H9 (cell line): ENCODE measurements around the gene CACNA2D3. TPM values are rescaled to one million over a fixed set of nuclear protein-coding genes. Genes with fewer than 3 reads are reported as not detected.

Source experiments
- DNase-seq: peaks from one replicate; pipeline ENCODE4 v3.0.0-alpha.2; 2017
- H2AFZ ChIP-seq: one replicate; pipeline ENCODE4 v1.6.1; 2013; ENCODE audit warnings: mild to moderate bottlenecking, low read length, control low read depth, moderate library complexity
- H2AK5ac ChIP-seq: 2 replicates; pipeline ENCODE4 v1.6.1; 2013; ENCODE audit warnings: low read length, control low read depth, mixed read lengths; ENCODE audit not compliant: insufficient read length
- H2BK120ac ChIP-seq: one replicate; pipeline ENCODE4 v1.6.1; 2013; ENCODE audit warnings: low read depth, mild to moderate bottlenecking, low read length, control low read depth, inconsistent platforms; ENCODE audit not compliant: poor library complexity, severe bottlenecking
- H2BK12ac ChIP-seq: 2 replicates; pipeline ENCODE4 v1.6.1; 2013; ENCODE audit warnings: low read length, control low read depth, mixed read lengths, low read depth; ENCODE audit not compliant: insufficient read length
- H2BK15ac ChIP-seq: 2 replicates; pipeline ENCODE4 v1.6.1; 2013; ENCODE audit warnings: low read depth, low read length, control low read depth
- H2BK20ac ChIP-seq: one replicate; pipeline ENCODE4 v1.6.1; 2013; ENCODE audit warnings: low read depth, mild to moderate bottlenecking, low read length, control low read depth, inconsistent platforms; ENCODE audit not compliant: poor library complexity, severe bottlenecking
- H2BK5ac ChIP-seq: 2 replicates; pipeline ENCODE4 v1.6.1; 2013; ENCODE audit warnings: low read length, control low read depth, mixed read lengths; ENCODE audit not compliant: insufficient read length
- H3K14ac ChIP-seq: 2 replicates; pipeline ENCODE4 v1.6.1; 2013; ENCODE audit warnings: low read length, control low read depth; ENCODE audit not compliant: insufficient read depth
- H3K18ac ChIP-seq: 2 replicates; pipeline ENCODE4 v1.6.1; 2013; ENCODE audit warnings: low read depth, mild to moderate bottlenecking, mixed read lengths, low read length, control low read depth; ENCODE audit not compliant: insufficient read length
- H3K23ac ChIP-seq: 2 replicates; pipeline ENCODE4 v1.6.1; 2013; ENCODE audit warnings: low read length, control low read depth, mixed read lengths, low read depth; ENCODE audit not compliant: insufficient read length
- H3K23me2 ChIP-seq: 2 replicates; pipeline ENCODE4 v1.6.1; 2013; ENCODE audit warnings: low read depth, mild to moderate bottlenecking, mixed read lengths, low read length, control low read depth; ENCODE audit not compliant: insufficient read length, poor library complexity, severe bottlenecking
- H3K27ac ChIP-seq: 2 replicates; pipeline ENCODE4 v1.5.1; 2013; ENCODE audit warnings: low read length, control low read depth, mixed read lengths, low read depth; ENCODE audit not compliant: insufficient read length
- H3K27me3 ChIP-seq: 2 replicates; pipeline ENCODE4 v1.6.1; 2013; ENCODE audit warnings: low read length, control low read depth, inconsistent platforms; ENCODE audit not compliant: insufficient read depth
- H3K4ac ChIP-seq: 2 replicates; pipeline ENCODE4 v1.6.1; 2013; ENCODE audit warnings: low read depth, mild to moderate bottlenecking, control low read depth, inconsistent platforms, low read length, moderate library complexity
- H3K4me1 ChIP-seq: 2 replicates; pipeline ENCODE4 v1.6.1; 2013; ENCODE audit warnings: low read length, control low read depth, inconsistent platforms; ENCODE audit not compliant: insufficient read depth
- H3K4me2 ChIP-seq: 2 replicates; pipeline ENCODE4 v1.6.1; 2013; ENCODE audit warnings: low read length, control low read depth, mixed read lengths; ENCODE audit not compliant: insufficient read length, insufficient read depth
- H3K56ac ChIP-seq: 2 replicates; pipeline ENCODE4 v1.6.1; 2013; ENCODE audit warnings: low read depth, mild to moderate bottlenecking, mixed read lengths, low read length, control low read depth; ENCODE audit not compliant: insufficient read length
- H3K79me1 ChIP-seq: 2 replicates; pipeline ENCODE4 v1.6.1; 2013; ENCODE audit warnings: low read depth, mild to moderate bottlenecking, moderate library complexity, low read length, control low read depth, inconsistent platforms; ENCODE audit not compliant: insufficient read depth, poor library complexity, severe bottlenecking
- H3K79me2 ChIP-seq: 2 replicates; pipeline ENCODE4 v1.6.1; 2013; ENCODE audit warnings: low read length, control low read depth, inconsistent platforms; ENCODE audit not compliant: insufficient read depth
- H3K9ac ChIP-seq: 2 replicates; pipeline ENCODE4 v1.6.1; 2013; ENCODE audit warnings: low read length, control low read depth, mixed read lengths; ENCODE audit not compliant: insufficient read length; ENCODE audit errors: extremely low read depth
- H3K9me3 ChIP-seq: one replicate; pipeline ENCODE4 v1.6.1; 2013; ENCODE audit warnings: low read depth, low read length, inconsistent platforms; ENCODE audit not compliant: control insufficient read depth
- H3T11ph ChIP-seq: one replicate; pipeline ENCODE4 v1.6.1; 2013; ENCODE audit warnings: mild to moderate bottlenecking, low read length, control low read depth, inconsistent platforms
- H4K20me1 ChIP-seq: one replicate; pipeline ENCODE4 v1.6.1; 2013; ENCODE audit not compliant: control insufficient read depth, insufficient read length, insufficient read depth
- H4K5ac ChIP-seq: 2 replicates; pipeline ENCODE4 v1.6.1; 2013; ENCODE audit warnings: low read depth, mild to moderate bottlenecking, mixed read lengths, low read length, control low read depth; ENCODE audit not compliant: insufficient read length
- H4K8ac ChIP-seq: replicated peaks from 2 replicates; pipeline ENCODE4 v1.6.1; 2013; ENCODE audit warnings: low read length, control low read depth, mixed read lengths, low read depth; ENCODE audit not compliant: insufficient read length
- H4K91ac ChIP-seq: 2 replicates; pipeline ENCODE4 v1.6.1; 2013; ENCODE audit warnings: low read depth, mild to moderate bottlenecking, moderate library complexity, mixed read lengths, low read length, control low read depth; ENCODE audit not compliant: insufficient read length
- H3K27ac Mint-ChIP-seq, 3 experiments: 2 replicates in 2 of 3; 3 replicates in 1 of 3; pipeline ENCODE4 v1.8.0; 2020 to 2021; ENCODE audit warnings: mixed read lengths in 3 of 3, mild to moderate bottlenecking in 1 of 3, moderate library complexity in 1 of 3
- H3K27me3 Mint-ChIP-seq: 2 replicates; pipeline ENCODE4 v1.8.0; 2021; ENCODE audit warnings: low read depth, mild to moderate bottlenecking, moderate library complexity, mixed read lengths
- H3K36me3 Mint-ChIP-seq, 3 experiments: 2 replicates in 2 of 3; 3 replicates in 1 of 3; pipeline ENCODE4 v1.8.0; 2020 to 2021; ENCODE audit warnings: low read depth in 3 of 3, mixed read lengths in 3 of 3; ENCODE audit not compliant: insufficient read depth in 1 of 3
- H3K4me1 Mint-ChIP-seq, 2 experiments: 2 replicates each; pipeline ENCODE4 v1.8.0; 2020; ENCODE audit warnings: mixed read lengths in 2 of 2
- H3K4me3 Mint-ChIP-seq, 2 experiments: 2 replicates in 1 of 2; 3 replicates in 1 of 2; pipeline ENCODE4 v1.8.0; 2020 to 2021; ENCODE audit warnings: mild to moderate bottlenecking in 2 of 2, mixed read lengths in 2 of 2, moderate library complexity in 1 of 2
- H3K9me3 Mint-ChIP-seq, 2 experiments: 2 replicates in 1 of 2; 3 replicates in 1 of 2; pipeline ENCODE4 v1.8.0; 2020; ENCODE audit warnings: mild to moderate bottlenecking in 2 of 2, mixed read lengths in 2 of 2, moderate library complexity in 1 of 2
- CTCF ChIP-seq: fragments of 200-600 bp; sonication (generic); conservative IDR thresholded peaks from 3 replicates; pipeline ENCODE4 v1.8.0; 2021; ENCODE audit warnings: antibody characterized with exemption, mild to moderate bottlenecking
- WGBS: extraction: QIAGEN DNeasy Blood & Tissue Kit; methylation state at CpG from one replicate; pipeline ENCODE4 v1.1.7; 2013; ENCODE audit warnings: missing lambda C conversion rate, low lambda C conversion rate, mixed read lengths; ENCODE audit not compliant: insufficient read length; ENCODE audit errors: extremely low coverage; 5-methylcytosine and 5-hydroxymethylcytosine counted together
- total RNA-seq: library from RNA; stranded (reverse); gene quantifications from 2 replicates; pipeline ENCODE4 v1.2.1, GENCODE V29; 2021

CACNA2D3 gene
- total RNA-seq, 1 experiment from 2014 or later = 3.2 TPM

GRCh38 chr3:54121414-54122323 lies 683 bp upstream of the CACNA2D3 start:
- peaks cover 33% of the 10 kb centered on the region for H3K27me3 ChIP-seq
- Mint-ChIP-seq H3K4me1 (peaks cover 15 to 25% of the 10 kb centered on the region in 2 experiments), H3K36me3 (peaks cover 0 to under 1% (median 0%) of the 10 kb centered on the region in 3 experiments; a peak in 3 of 7 replicates), H3K27me3 (peaks cover 88% of the 10 kb centered on the region), H3K9me3 (peaks cover under 1% of the 10 kb centered on the region in 2 experiments; a peak in 2 of 5 replicates), H3K4me3 (peak overlapping the region; percentile 64 to 85), H3K27ac (no peak overlapping the region)
- H3K14ac ChIP-seq = no peak overlapping the region; the same call in none of the 2 replicates
- no peak overlapping the region for H3T11ph ChIP-seq
- WGBS = no CpG with 5 or more reads among the region's 107 CpGs
- H4K8ac ChIP-seq = no peak overlapping the region
- no peak overlapping the region for H3K27ac ChIP-seq
- DNase-seq = peak; percentile 54
- no peaks in the 10 kb centered on the region for H3K79me1 ChIP-seq
- H4K5ac ChIP-seq = no peak overlapping the region
- no peak overlapping the region for H3K56ac ChIP-seq
- H3K79me2 ChIP-seq = no peaks in the 10 kb centered on the region
- no peak for TF ChIP-seq CTCF
- no peak overlapping the region for H2AK5ac ChIP-seq
- peaks cover 23% of the 10 kb centered on the region for H3K23me2 ChIP-seq
- no peaks in the 10 kb centered on the region for H3K4me1 ChIP-seq
- no peak overlapping the region for H2BK12ac ChIP-seq
- H4K20me1 ChIP-seq = no peaks in the 10 kb centered on the region
- H4K91ac ChIP-seq = no peak overlapping the region
- H2BK20ac ChIP-seq = no peak overlapping the region
- no peak overlapping the region for H2BK5ac ChIP-seq
- H2AFZ ChIP-seq = no peak overlapping the region
- H2BK15ac ChIP-seq = no peak overlapping the region
- H3K23ac ChIP-seq = no peak overlapping the region
- H3K4me2 ChIP-seq = peak overlapping the region; percentile 61
- no peak overlapping the region for H2BK120ac ChIP-seq
- no peak overlapping the region for H3K4ac ChIP-seq
- H3K18ac ChIP-seq = no peak overlapping the region
- H3K9ac ChIP-seq = no peak overlapping the region
- no peaks in the 10 kb centered on the region for H3K9me3 ChIP-seq
